ENCODE data around the gene RAB44. TPM values are rescaled to one million over a fixed set of nuclear protein-coding genes. Genes with fewer than 3 reads are reported as not detected.

Gene RAB44
- total RNA-seq, 1 experiment from 2014 or later = not detected

DNA sequence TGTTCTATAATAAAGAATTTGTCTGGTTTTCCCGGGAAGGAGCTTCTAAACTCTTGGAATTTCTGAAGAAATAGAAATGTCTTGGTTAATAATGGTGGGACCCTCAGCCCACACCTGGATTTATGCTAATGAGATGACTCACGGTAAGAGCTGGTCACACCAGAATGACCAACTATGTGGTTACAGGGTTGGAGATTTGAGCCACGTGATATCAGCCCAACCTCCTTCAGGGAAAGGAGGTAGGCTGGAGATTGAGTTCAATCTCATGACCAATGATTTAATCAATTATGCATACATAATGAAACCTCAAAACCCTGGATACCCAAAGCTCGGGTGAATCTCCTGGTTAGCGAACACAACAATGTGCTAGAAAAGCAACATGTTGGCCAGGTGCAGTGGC, 41.2 kb upstream of the RAB44 start:
- H3K36me3 Mint-ChIP-seq (ENCODE audit: insufficient read depth in 1 of 3, low read depth in 3 of 3) = no peaks in the 10 kb centered on the region
- Histone ChIP-seq H4K5ac (ENCODE audit: insufficient read length, low read depth, low read length) (no peak overlapping the region), H4K91ac (ENCODE audit: insufficient read length, low read depth, low read length) (no peak overlapping the region), H2BK15ac (ENCODE audit: low read depth, low read length) (no peak overlapping the region), H3K18ac (ENCODE audit: insufficient read length, low read depth, low read length) (no peak overlapping the region), H4K8ac (replicated peaks; ENCODE audit: insufficient read length, low read depth, low read length) (no peak overlapping the region), H3K9ac (ENCODE audit: extremely low read depth, insufficient read length, low read length) (no peak overlapping the region), H3K27me3 (ENCODE audit: insufficient read depth, low read length) (no peaks in the 10 kb centered on the region), H3T11ph (ENCODE audit: low read length) (no peak overlapping the region), H2AK5ac (ENCODE audit: insufficient read length, low read length) (no peak overlapping the region), H2BK120ac (ENCODE audit: low read depth, low read length, poor library complexity, severe bottlenecking) (no peak overlapping the region), H2AFZ (ENCODE audit: low read length) (no peak overlapping the region), H3K79me2 (ENCODE audit: insufficient read depth, low read length) (no peaks in the 10 kb centered on the region), H3K79me1 (ENCODE audit: insufficient read depth, low read depth, low read length, poor library complexity, severe bottlenecking) (no peaks in the 10 kb centered on the region), H4K20me1 (ENCODE audit: control insufficient read depth, insufficient read depth, insufficient read length) (no peaks in the 10 kb centered on the region), H3K14ac (ENCODE audit: insufficient read depth, low read length) (no peak overlapping the region), H3K4me1 (ENCODE audit: insufficient read depth, low read length) (no peaks in the 10 kb centered on the region), H3K4me2 (ENCODE audit: insufficient read depth, insufficient read length, low read length) (no peak overlapping the region), H3K23ac (ENCODE audit: insufficient read length, low read depth, low read length) (no peak overlapping the region), H2BK20ac (ENCODE audit: low read depth, low read length, poor library complexity, severe bottlenecking) (no peak overlapping the region), H3K23me2 (ENCODE audit: insufficient read length, low read depth, low read length, poor library complexity, severe bottlenecking) (no peaks in the 10 kb centered on the region), H3K9me3 (ENCODE audit: control insufficient read depth, low read depth, low read length) (no peaks in the 10 kb centered on the region), H2BK12ac (ENCODE audit: insufficient read length, low read depth, low read length) (no peak overlapping the region), H2BK5ac (ENCODE audit: insufficient read length, low read length) (no peak overlapping the region), H3K56ac (ENCODE audit: insufficient read length, low read depth, low read length) (no peak overlapping the region), H3K27ac (ENCODE audit: insufficient read length, low read depth, low read length) (no peak overlapping the region), H3K4ac (ENCODE audit: low read depth, low read length) (no peak overlapping the region)
- peaks cover 3 to 4% of the 10 kb centered on the region in 2 experiments; a peak in 1 of 4 replicates for H3K4me1 Mint-ChIP-seq
- no CpG with 5 or more reads among the region's 5 CpGs for WGBS (ENCODE audit: extremely low coverage, insufficient read length, low lambda C conversion rate)
- no peak for DNase-seq
- no peak overlapping the region for H3K4me3 Mint-ChIP-seq
- H3K27me3 Mint-ChIP-seq (ENCODE audit: low read depth) = peaks cover 8% of the 10 kb centered on the region
- no peaks in the 10 kb centered on the region for H3K9me3 Mint-ChIP-seq
- no peak overlapping the region for H3K27ac Mint-ChIP-seq
- TF ChIP-seq, protein P1, sequence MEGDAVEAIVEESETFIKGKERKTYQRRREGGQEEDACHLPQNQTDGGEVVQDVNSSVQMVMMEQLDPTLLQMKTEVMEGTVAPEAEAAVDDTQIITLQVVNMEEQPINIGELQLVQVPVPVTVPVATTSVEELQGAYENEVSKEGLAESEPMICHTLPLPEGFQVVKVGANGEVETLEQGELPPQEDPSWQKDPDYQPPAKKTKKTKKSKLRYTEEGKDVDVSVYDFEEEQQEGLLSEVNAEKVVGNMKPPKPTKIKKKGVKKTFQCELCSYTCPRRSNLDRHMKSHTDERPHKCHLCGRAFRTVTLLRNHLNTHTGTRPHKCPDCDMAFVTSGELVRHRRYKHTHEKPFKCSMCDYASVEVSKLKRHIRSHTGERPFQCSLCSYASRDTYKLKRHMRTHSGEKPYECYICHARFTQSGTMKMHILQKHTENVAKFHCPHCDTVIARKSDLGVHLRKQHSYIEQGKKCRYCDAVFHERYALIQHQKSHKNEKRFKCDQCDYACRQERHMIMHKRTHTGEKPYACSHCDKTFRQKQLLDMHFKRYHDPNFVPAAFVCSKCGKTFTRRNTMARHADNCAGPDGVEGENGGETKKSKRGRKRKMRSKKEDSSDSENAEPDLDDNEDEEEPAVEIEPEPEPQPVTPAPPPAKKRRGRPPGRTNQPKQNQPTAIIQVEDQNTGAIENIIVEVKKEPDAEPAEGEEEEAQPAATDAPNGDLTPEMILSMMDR (conservative IDR thresholded peaks at IDR 0.05) = no peak
